ENCODE results near the gene USP50.

The USP50 gene

DNA sequence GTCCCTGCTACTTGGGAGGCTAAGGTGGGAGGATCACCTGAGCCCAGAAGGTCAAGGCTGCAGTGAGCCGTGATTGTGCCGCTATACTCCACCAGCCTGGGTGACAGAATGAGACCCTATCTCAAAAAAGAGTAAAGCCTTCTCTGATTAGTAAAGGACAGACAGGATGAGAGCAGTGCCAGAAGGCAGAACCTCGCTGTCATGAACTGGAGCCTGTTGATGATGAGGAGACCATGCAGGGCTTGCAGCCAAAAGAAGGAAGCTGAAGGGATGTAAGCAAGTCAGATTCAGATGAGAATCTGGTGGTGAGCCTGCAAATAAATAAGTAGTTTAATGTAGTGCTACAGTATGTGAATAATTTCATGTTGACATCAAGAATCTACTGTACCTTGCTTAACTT, 52.8 kb downstream of the USP50 start:
- H3K4me3 ChIP-seq (ENCODE audit: low read depth, low read length), result no peak overlapping the region
- DNase-seq (ENCODE audit: low read depth), result no peak
- TF ChIP-seq, protein P1, sequence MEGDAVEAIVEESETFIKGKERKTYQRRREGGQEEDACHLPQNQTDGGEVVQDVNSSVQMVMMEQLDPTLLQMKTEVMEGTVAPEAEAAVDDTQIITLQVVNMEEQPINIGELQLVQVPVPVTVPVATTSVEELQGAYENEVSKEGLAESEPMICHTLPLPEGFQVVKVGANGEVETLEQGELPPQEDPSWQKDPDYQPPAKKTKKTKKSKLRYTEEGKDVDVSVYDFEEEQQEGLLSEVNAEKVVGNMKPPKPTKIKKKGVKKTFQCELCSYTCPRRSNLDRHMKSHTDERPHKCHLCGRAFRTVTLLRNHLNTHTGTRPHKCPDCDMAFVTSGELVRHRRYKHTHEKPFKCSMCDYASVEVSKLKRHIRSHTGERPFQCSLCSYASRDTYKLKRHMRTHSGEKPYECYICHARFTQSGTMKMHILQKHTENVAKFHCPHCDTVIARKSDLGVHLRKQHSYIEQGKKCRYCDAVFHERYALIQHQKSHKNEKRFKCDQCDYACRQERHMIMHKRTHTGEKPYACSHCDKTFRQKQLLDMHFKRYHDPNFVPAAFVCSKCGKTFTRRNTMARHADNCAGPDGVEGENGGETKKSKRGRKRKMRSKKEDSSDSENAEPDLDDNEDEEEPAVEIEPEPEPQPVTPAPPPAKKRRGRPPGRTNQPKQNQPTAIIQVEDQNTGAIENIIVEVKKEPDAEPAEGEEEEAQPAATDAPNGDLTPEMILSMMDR (IDR thresholded peaks at IDR 0.05; ENCODE audit: low read depth, low read length, missing control alignments), result no peak

DNA sequence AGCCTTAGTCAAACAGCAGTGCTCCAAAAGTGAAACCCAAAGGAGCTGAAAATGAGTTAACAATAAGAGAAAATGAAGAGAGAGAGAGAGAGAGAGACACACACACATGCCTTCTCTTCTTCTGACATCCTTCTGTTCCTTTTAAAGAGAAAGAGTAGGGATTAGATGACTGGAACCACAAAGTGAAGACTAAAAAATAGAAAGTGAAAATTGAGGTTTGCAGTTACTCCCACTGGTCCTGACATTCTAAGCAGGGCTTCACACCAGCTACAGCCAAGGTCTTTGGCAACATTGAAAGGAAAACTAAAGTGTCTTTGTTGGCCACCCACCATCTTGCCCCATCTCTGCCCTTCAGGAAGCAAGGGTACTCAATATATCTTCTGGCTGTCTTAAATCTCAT, 59.2 kb downstream of the USP50 start:
- DNase-seq (ENCODE audit: low read depth), result peak; percentile 7
- no peak overlapping the region for H3K4me3 ChIP-seq (ENCODE audit: low read depth, low read length)
- TF ChIP-seq, protein P1 (IDR thresholded peaks at IDR 0.05; ENCODE audit: low read depth, low read length, missing control alignments), result no peak

DNA sequence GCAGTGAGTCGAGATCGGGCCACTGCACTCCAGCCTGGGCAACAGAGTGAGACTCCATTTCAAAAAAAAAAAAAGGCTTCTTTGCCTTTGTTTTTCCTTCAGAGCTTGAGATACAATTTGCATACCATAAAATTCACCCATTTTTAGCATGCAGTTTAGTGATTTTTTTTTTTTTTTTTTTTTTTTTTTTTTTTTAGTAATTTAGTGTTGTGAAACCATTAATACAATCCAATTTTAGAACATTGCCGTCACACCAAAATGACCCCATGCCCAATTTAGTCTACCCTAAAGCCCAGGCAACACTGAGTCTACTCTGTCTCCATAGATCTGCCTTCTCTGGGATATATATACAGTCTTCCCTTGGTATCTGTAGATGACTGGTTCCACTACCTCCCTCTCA, 61.1 kb downstream of the USP50 start:
- TF ChIP-seq, protein P1 (IDR thresholded peaks at IDR 0.05; ENCODE audit: low read depth, low read length, missing control alignments), result no peak
- DNase-seq (ENCODE audit: low read depth), result no peak
- H3K4me3 ChIP-seq (ENCODE audit: low read depth, low read length), result no peak overlapping the region

DNA sequence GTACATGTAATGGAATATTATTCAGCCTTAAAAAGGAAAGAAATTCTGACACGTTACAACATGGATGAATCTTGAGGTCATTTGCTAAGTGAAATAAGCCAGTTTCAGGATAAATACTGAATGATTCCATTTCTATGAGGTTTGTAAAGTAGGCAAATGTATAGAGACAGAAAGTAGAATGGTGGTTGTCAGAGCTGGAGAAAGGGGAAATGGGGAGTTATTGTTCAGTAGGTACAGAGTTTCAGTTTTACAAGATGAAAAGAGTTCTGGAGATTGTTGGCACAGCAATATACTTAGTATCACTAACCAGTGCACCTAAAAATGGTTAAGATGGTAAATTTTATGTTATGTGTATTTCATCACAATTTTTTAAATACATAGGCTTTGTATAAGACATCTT, 61.7 kb downstream of the USP50 start:
- peak; percentile 34 for DNase-seq (ENCODE audit: low read depth)
- H3K4me3 ChIP-seq (ENCODE audit: low read depth, low read length), result no peak overlapping the region
- TF ChIP-seq, protein P1 (IDR thresholded peaks at IDR 0.05; ENCODE audit: low read depth, low read length, missing control alignments), result no peak

DNA sequence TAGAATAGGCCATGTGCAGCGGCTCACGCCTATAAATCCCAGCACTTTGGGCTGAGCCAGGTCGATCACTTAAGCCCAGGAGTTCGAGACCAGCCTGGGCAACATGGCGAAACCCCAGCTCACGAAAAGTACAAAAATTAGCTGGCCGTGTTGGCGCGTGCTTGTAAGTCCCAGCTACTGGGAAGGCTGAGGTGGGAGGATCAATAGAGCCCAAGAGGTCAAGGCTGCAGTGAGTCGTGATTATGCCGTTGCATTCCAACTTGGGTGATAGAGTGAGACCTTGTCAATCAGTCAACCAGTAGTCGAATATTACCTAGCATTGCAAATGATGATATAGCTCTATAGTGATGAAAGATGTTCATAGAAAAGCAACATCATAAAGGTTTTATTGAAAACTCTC, 70.3 kb downstream of the USP50 start:
- DNase-seq (ENCODE audit: low read depth), result no peak
- no peak overlapping the region for H3K4me3 ChIP-seq (ENCODE audit: low read depth, low read length)
- TF ChIP-seq, protein P1 (IDR thresholded peaks at IDR 0.05; ENCODE audit: low read depth, low read length, missing control alignments), result no peak

DNA sequence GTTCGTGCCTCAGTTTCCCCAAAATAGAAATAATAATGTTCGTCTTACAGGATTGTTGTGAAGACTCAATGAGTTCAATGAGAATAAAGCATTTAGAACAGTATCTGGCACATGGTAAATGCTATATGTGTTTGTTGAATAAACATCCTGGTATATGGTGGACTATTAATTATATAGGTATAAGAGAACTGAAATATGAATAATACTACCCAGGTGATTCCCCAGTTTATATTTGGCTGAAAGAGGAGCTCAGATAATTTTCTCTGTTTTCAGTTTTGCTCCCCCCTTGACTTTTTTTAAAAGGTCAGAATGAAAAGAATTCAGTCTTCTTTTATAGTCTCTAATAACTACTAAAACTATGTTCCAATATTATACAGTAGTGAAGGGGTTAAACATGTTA, 75.4 kb downstream of the USP50 start:
- no peak overlapping the region for H3K4me3 ChIP-seq (ENCODE audit: low read depth, low read length)
- TF ChIP-seq, protein P1 (IDR thresholded peaks at IDR 0.05; ENCODE audit: low read depth, low read length, missing control alignments), result no peak
- no peak for DNase-seq (ENCODE audit: low read depth)

DNA sequence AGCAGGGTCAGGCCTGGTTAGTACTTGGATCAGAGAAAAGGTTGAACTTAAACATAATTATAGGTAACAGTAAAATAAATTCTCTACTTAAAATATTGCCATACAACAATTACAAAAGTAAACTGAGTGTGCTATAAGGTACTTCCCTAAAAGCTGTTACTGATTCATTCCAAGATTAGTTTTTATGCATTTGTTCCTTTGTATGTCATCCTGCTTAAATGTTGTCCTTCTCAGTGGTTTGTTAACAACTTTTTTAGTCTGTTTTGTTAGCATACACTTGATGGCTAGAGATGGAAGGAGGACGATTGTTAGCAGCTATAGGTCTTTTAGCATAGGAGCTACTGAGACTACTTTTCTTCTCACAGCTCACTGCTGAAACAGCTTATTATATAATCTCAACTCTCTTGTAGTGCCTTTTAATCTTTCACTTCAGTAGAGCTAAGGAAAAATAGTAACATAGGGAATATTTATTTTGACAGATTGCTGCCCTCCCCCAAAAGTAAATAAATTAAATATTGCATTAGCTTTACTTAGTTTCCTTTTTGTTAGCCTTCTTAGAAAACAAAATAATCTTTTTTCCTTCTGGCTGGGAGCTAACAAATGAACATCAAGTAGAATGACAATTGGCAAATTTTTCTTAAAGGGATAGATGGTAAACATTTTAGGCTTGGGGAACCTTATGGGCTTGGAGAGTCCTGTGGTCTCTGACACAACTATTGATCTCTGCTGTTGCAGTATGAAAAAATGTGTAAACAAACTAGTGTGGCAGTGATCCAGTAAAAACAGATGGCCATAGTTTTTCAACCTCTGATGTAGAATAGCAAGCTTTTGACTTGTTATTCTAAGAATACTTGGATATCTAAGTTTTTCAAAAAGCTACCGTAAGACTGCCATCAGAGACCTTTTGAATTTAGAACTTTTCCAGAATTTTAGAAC, 82.8 kb downstream of the USP50 start:
- H3K4me3 ChIP-seq (ENCODE audit: low read depth, low read length), result no peak overlapping the region
- TF ChIP-seq, protein P1 (IDR thresholded peaks at IDR 0.05; ENCODE audit: low read depth, low read length, missing control alignments), result no peak
- DNase-seq (ENCODE audit: low read depth), result no peak
